Pancreas (tissue), 10 donors: ENCODE measurements around the gene HSPBP1. TPM values are rescaled to one million over a fixed set of nuclear protein-coding genes. Genes with fewer than 3 reads are reported as not detected.

Source experiments
- ATAC-seq, 4 donors: fragments of 200-7000 bp; cut with Tn5 transposase; one replicate each; pipeline versions ENCODE4 v1.8.0 to v1.9.1; 2020; ENCODE audit warnings: mild to moderate bottlenecking in 4 of 4, moderate library complexity in 4 of 4
- DNase-seq, 6 donors: peaks; one replicate each; pipeline ENCODE4 v3.0.0-alpha.2; 2020
- FAIRE-seq: peaks from 2 replicates; lab custom pipeline; 2012; peaks lifted over from hg19 to GRCh38; lab: Jason Lieb, UNC
- H3K27ac ChIP-seq, 4 donors: fragments of 200-600 bp; sonication (generic); 1 replicate in 3 of 4; 2 replicates in 1 of 4; pipeline versions ENCODE4 v1.5.0 to v1.8.0; 2020
- H3K27me3 ChIP-seq, 4 donors: fragments of 200-600 bp; one replicate each; pipeline ENCODE4 v1.8.0; 2021
- H3K36me3 ChIP-seq, 3 donors: fragments of 200-600 bp; sonication (generic) in 1 of 3; one replicate each; pipeline versions ENCODE4 v1.5.0 to v1.8.0; 2020 to 2021
- H3K4me1 ChIP-seq, 3 donors: fragments of 200-600 bp; one replicate each; pipeline ENCODE4 v1.8.0; 2021
- H3K4me3 ChIP-seq, 4 donors: fragments of 200-600 bp; sonication (generic) in 2 of 4; one replicate each; pipeline versions ENCODE4 v1.5.0 to v1.8.0; 2020 to 2021
- H3K9me3 ChIP-seq, 4 donors: fragments of 200-600 bp; one replicate each; pipeline ENCODE4 v1.8.0; 2021
- CTCF ChIP-seq, 4 donors: fragments of 200-600 bp; sonication (generic) in 3 of 4; IDR thresholded peaks; one replicate each; pipeline versions ENCODE4 v1.5.0 to v1.8.0; 2021; ENCODE audit warnings: antibody characterized with exemption in 4 of 4
- WGBS, 2 donors: extraction: QIAGEN DNeasy Blood & Tissue Kit; methylation state at CpG; one replicate each; pipeline ENCODE4 v1.1.7; 2013; 5-methylcytosine and 5-hydroxymethylcytosine counted together
- intact Hi-C, 3 donors: fragments of 100-400 bp; cut with DNase I; formaldehyde crosslinking; loops; one replicate each; pipeline versions ENCODE4 v1.11.1 to v1.14.2; 2022
- polyA plus RNA-seq, 2 donors: library from polyadenylated mRNA; stranded (reverse); fragments of 200-250 nt; gene quantifications; one replicate each; pipeline ENCODE4 v1.2.3, GENCODE V29; 2013
- total RNA-seq, 6 donors: library from RNA; stranded (reverse); fragmentation: NEBNext Ultra II Directional in 4 of 6; extraction: Animal tissue kit (Norgen Biotek cat#: 25700) in 4 of 6; gene quantifications; one replicate each; pipeline versions ENCODE4 v1.2.1 to v1.2.4, GENCODE V29; 2021 to 2023
- donor health status: healthy with polysubstance abuse.
- donor health status: DM: no; HTN: no; CAD: no; lungs with moderate emphysema.
- donor health status: DM: no; HTN: no; CAD: no.
- donor health status: control.
- donor health status: control.
- donor health status: Bipolar disorder and iron deficiency.
- donor health status: DM: yes; HTN: yes; CAD: no.
- donor health status: DM: no; HTN: no; CAD: no.
- donor health status: DM: no; HTN: no; CAD: no.
- donor health status: DM: yes; HTN: yes; CAD: no.

Gene HSPBP1
- total and polyA plus RNA-seq, 8 donors: 7.0 to 29.5 (median 12.8) TPM

GRCh38 chr19:55275851-55276719 is 3.8 kb downstream of the HSPBP1 start:
- ATAC-seq (no peak), DNase-seq (no peak), FAIRE-seq (no peak)
- intact Hi-C loops: no loop called here
- no peak overlapping the region for H3K27ac ChIP-seq
- TF ChIP-seq CTCF (IDR thresholded peaks at IDR 0.05): no peak
- WGBS, 2 donors: 80 to 82% methylated on average over 17 of the region's 17 CpGs
- no peaks in the 10 kb centered on the region for H3K27me3 ChIP-seq
- H3K9me3 ChIP-seq: no peaks in the 10 kb centered on the region
- H3K4me1 ChIP-seq: peaks cover 5 to 8% (median 7%) of the 10 kb centered on the region in 3 donors
- no peak overlapping the region for H3K4me3 ChIP-seq
- H3K36me3 ChIP-seq: peaks cover 0 to 11% (median 0%) of the 10 kb centered on the region in 3 donors

DNA sequence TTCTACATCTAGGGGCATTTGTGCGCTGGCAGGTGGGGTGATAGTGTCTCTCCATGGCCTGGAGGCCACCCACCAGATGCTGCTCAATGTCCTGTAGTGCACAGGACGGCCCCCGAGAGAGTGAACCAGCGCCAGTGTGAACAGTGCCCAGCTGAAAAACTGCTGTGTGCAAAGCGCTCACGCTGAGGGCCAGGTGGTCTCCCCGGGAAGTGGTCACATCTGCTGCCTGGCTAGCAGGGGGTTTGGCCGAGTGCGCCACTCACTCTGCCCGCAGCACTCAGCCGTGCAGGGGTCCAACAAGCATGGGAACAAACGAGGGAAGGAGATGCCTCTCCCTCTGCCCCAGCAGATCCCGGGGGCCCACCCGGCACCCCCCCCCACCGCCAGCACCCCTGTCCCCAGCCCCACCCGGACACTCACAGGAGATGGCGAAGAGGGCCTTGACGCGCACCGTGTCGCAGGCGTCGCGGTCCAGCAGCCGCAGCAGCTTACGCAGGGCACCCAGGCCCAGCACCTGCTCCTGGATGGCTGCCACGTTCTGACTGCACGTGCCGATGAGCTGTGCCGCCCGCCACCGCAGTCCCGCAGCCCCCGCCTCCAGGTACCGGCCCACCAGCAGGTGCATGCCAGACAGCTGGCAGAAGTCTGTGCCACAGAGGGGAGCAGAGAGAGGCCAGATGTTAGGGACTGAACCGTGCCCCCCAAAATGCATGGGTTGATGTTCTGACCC is 5.8 kb downstream of the HSPBP1 start:
- no peaks in the 10 kb centered on the region for H3K9me3 ChIP-seq
- 91 to 95% methylated on average over 36 of the region's 36 CpGs for WGBS, 2 donors
- no peak for FAIRE-seq
- no peak overlapping the region for H3K27ac ChIP-seq
- intact Hi-C loops: no loop called here
- peaks cover 4% of the 10 kb centered on the region in 3 donors for H3K4me1 ChIP-seq
- no peak for TF ChIP-seq CTCF (IDR thresholded peaks at IDR 0.05)
- no peak for DNase-seq
- peaks cover 0 to 11% (median 0%) of the 10 kb centered on the region in 3 donors for H3K36me3 ChIP-seq
- ATAC-seq: no peak
- H3K4me3 ChIP-seq: no peak overlapping the region
- H3K27me3 ChIP-seq: no peaks in the 10 kb centered on the region

DNA sequence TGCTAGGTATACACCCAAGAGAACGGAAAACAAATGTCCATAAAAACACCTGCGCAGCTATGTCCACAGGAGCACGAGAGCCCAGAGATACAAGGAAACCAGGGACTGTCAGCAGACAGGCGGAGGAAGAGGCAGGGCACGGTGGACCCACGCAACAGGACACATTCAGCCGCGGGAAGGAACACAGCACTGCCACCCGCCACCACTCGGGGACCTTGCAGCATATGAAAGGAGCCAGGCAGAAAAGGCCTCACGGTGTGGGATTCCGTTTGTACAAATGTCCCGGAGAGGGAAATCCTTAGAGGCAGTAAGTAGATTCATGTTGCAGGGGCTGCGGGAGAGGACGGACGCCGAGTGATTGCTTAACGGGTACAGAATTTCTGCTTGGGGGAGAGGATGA is 7.8 kb downstream of the HSPBP1 start:
- no peak for ATAC-seq
- no peaks in the 10 kb centered on the region for H3K9me3 ChIP-seq
- no peak overlapping the region for H3K4me3 ChIP-seq
- H3K36me3 ChIP-seq: peaks cover 0 to 6% (median 0%) of the 10 kb centered on the region in 3 donors
- H3K4me1 ChIP-seq: no peaks in the 10 kb centered on the region
- no peaks in the 10 kb centered on the region for H3K27me3 ChIP-seq
- intact Hi-C loops: no loop called here
- 93 to 95% methylated on average over 18 of the region's 18 CpGs for WGBS, 2 donors
- no peak for DNase-seq
- no peak overlapping the region for H3K27ac ChIP-seq
- TF ChIP-seq CTCF (IDR thresholded peaks at IDR 0.05): no peak
- no peak for FAIRE-seq

- ATAC-seq: no peak
- intact Hi-C loops: no loop called here
- TF ChIP-seq CTCF (IDR thresholded peaks at IDR 0.05): no peak
- no peaks in the 10 kb centered on the region for H3K27me3 ChIP-seq
- no peak for DNase-seq
- 91% methylated on average over 25 of the region's 25 CpGs for WGBS, 2 donors
- no peaks in the 10 kb centered on the region for H3K36me3 ChIP-seq
- no peaks in the 10 kb centered on the region for H3K9me3 ChIP-seq
- no peak overlapping the region for H3K27ac ChIP-seq
- H3K4me3 ChIP-seq: no peak overlapping the region
- no peak for FAIRE-seq
- no peaks in the 10 kb centered on the region for H3K4me1 ChIP-seq
These were observed 9.6 kb downstream of the HSPBP1 start for GRCh38 chr19:55270172-55270942.
